A549 (cell line): ENCODE measurements around the gene ZC3H18. TPM values are rescaled to one million over a fixed set of nuclear protein-coding genes. Genes with fewer than 3 reads are reported as not detected.

Source experiments
- ATAC-seq, 2 experiments: fragments of 200-7000 bp in 1 of 2; fragments of >200 bp in 1 of 2; cut with Nextera tagmentation in 1 of 2; cut with Tn5 transposase in 1 of 2; 3 replicates each; pipeline versions ENCODE4 v1.8.0 to v1.9.1; 2018 to 2020; ENCODE audit warnings: mild to moderate bottlenecking in 1 of 2, moderate library complexity in 1 of 2
- CTCF ChIA-PET: fragments of 300-600 bp; sonication (Branson Sonifier 250); formaldehyde crosslinking; extraction: SDS; loops from one replicate; lab custom pipeline; 2021; ENCODE audit warnings: antibody characterized with exemption, inconsistent platforms; lab: Yijun Ruan, JAX
- POLR2A ChIA-PET: fragments of 350-600 bp; formaldehyde crosslinking; extraction: SDS; loops from one replicate; lab custom pipeline; 2021; ENCODE audit warnings: antibody characterized with exemption, inconsistent platforms; lab: Yijun Ruan, JAX
- DNase-seq, 2 experiments: peaks; one replicate each; pipeline versions ENCODE4 v3.0.0 to v3.0.0-alpha.2; 2011 to 2016; ENCODE audit warnings: low read depth in 1 of 2, low spot score in 1 of 2
- FAIRE-seq: peaks from 2 replicates; lab custom pipeline; 2011; peaks lifted over from hg19 to GRCh38; lab: Jason Lieb, UNC
- H3K27ac ChIP-seq, 2 experiments: fragments of >200 bp; sonication (Bioruptor Twin); formaldehyde crosslinking; 3 replicates each; pipeline ENCODE4 v1.5.1; 2016 to 2017
- H3K4me1 ChIP-seq: fragments of >200 bp; sonication (Bioruptor Twin); formaldehyde crosslinking; 3 replicates; pipeline ENCODE4 v1.6.1; 2016
- H3K4me2 ChIP-seq: fragments of >200 bp; sonication (Bioruptor Twin); formaldehyde crosslinking; 3 replicates; pipeline ENCODE4 v1.6.1; 2016
- H3K4me3 ChIP-seq: fragments of >200 bp; sonication (Bioruptor Twin); formaldehyde crosslinking; 3 replicates; pipeline ENCODE4 v1.5.1; 2016
- H3K9me3 ChIP-seq: fragments of >200 bp; sonication (Bioruptor Twin); formaldehyde crosslinking; 3 replicates; pipeline ENCODE4 v1.6.1; 2016
- CBX2 ChIP-seq: fragments of 200-600 bp; sonication (generic); IDR thresholded peaks from 2 replicates; pipeline ENCODE4 v1.6.1; 2016; ENCODE audit warnings: low read depth, mild to moderate bottlenecking, borderline replicate concordance
- CHD2 ChIP-seq: fragments of 150-350 bp; IDR thresholded peaks from 2 replicates; pipeline ENCODE4 v1.6.1; 2014; ENCODE audit warnings: low read length; ENCODE audit not compliant: partially characterized antibody
- EP300 ChIP-seq, 2 experiments: fragments of >200 bp; sonication (Bioruptor Twin); formaldehyde crosslinking; IDR thresholded peaks; 2 replicates in 1 of 2; 3 replicates in 1 of 2; pipeline ENCODE4 v1.6.1; 2016 to 2017
- ESRRA ChIP-seq: fragments of 150-350 bp; IDR thresholded peaks from 2 replicates; pipeline ENCODE4 v1.6.1; 2014; ENCODE audit warnings: mild to moderate bottlenecking, low read length, borderline replicate concordance
- HOXA7 ChIP-seq: fragments of 250-450 bp; sonication (Bioruptor Pico); IDR thresholded peaks from 2 replicates; pipeline ENCODE4 v1.5.0; 2020; ENCODE audit warnings: mild to moderate bottlenecking, moderate library complexity
- HOXB13 ChIP-seq: fragments of 250-450 bp; sonication (Bioruptor Pico); IDR thresholded peaks from 2 replicates; pipeline ENCODE4 v1.5.0; 2020; ENCODE audit warnings: low read depth, mild to moderate bottlenecking, moderate library complexity
- JUN ChIP-seq, 2 experiments: fragments of >200 bp; sonication (Bioruptor Twin); formaldehyde crosslinking; IDR thresholded peaks; 2 replicates in 1 of 2; 3 replicates in 1 of 2; pipeline ENCODE4 v1.6.1; 2016 to 2017
- KDM1A ChIP-seq: fragments of 200-600 bp; sonication (generic); IDR thresholded peaks from 2 replicates; pipeline ENCODE4 v1.6.1; 2016; ENCODE audit warnings: low read depth, mild to moderate bottlenecking
- MAFK ChIP-seq: fragments of 450-650 bp; IDR thresholded peaks from 2 replicates; pipeline ENCODE4 v1.6.1; 2014; ENCODE audit not compliant: partially characterized antibody
- MAZ ChIP-seq: fragments of 150-350 bp; IDR thresholded peaks from 2 replicates; pipeline ENCODE4 v1.6.1; 2014; ENCODE audit warnings: antibody characterized with exemption, low read depth, low read length, borderline replicate concordance
- NPAS2 ChIP-seq: fragments of 250-450 bp; sonication (Bioruptor Pico); IDR thresholded peaks from 2 replicates; pipeline ENCODE4 v1.8.0; 2022; ENCODE audit warnings: mild to moderate bottlenecking, moderate library complexity, borderline replicate concordance
- NR3C1 ChIP-seq: fragments of >200 bp; sonication (Bioruptor Twin); formaldehyde crosslinking; IDR thresholded peaks from 3 replicates; pipeline ENCODE4 v1.6.1; 2017
- POLR2A ChIP-seq: IDR thresholded peaks from 2 replicates; pipeline ENCODE4 v1.6.1; 2012; ENCODE audit warnings: mild to moderate bottlenecking, low read length
- RARB ChIP-seq: fragments of 250-450 bp; sonication (Bioruptor Pico); IDR thresholded peaks from 2 replicates; pipeline ENCODE4 v1.8.0; 2021; ENCODE audit warnings: mild to moderate bottlenecking, moderate library complexity
- RNF2 ChIP-seq: fragments of 200-600 bp; sonication (generic); IDR thresholded peaks from 2 replicates; pipeline ENCODE4 v1.6.1; 2016; ENCODE audit warnings: low read depth, mild to moderate bottlenecking, antibody characterized with exemption, moderate library complexity, borderline replicate concordance
- SREBF2 ChIP-seq: fragments of 450-650 bp; IDR thresholded peaks from 2 replicates; pipeline ENCODE4 v1.6.1; 2014; ENCODE audit warnings: mild to moderate bottlenecking, moderate library complexity
- WGBS: methylation state at CpG from one replicate; pipeline ENCODE4 v1.1.6; 2017; ENCODE audit errors: missing lambda C conversion rate; 5-methylcytosine and 5-hydroxymethylcytosine counted together
- polyA plus RNA-seq, 4 experiments: library from polyadenylated mRNA; depleted of rRNA in 3 of 4; stranded (reverse); fragments of >200 nt; fragmentation: RNase III in 1 of 4; extraction: RNeasy Plus Mini Kit Qiagen cat#74134 plus additional on column Dnase treatment in 1 of 4; gene quantifications; 2 replicates in 3 of 4; 3 replicates in 1 of 4; pipeline ENCODE4 v1.2.3, GENCODE V29; 2011 to 2017
- TF ChIP-seq, protein P1 (sequence below): fragments of >200 bp; sonication (Bioruptor Twin); formaldehyde crosslinking; IDR thresholded peaks from 3 replicates; pipeline ENCODE4 v1.6.1; 2016
- TF ChIP-seq, protein P2 (sequence below): fragments of 150-350 bp; IDR thresholded peaks from 2 replicates; pipeline ENCODE4 v1.6.1; 2014; ENCODE audit warnings: low read depth, mild to moderate bottlenecking, low read length
- TF ChIP-seq, protein P3 (sequence below): IDR thresholded peaks from 2 replicates; pipeline ENCODE4 v1.6.1; 2012; ENCODE audit warnings: low read depth, borderline replicate concordance
- TF ChIP-seq, protein P4 (sequence below): IDR thresholded peaks from 2 replicates; pipeline ENCODE4 v1.6.1; 2012
- TF ChIP-seq, protein P5 (sequence below): fragments of 450-650 bp; IDR thresholded peaks from 2 replicates; pipeline ENCODE4 v1.6.1; 2014; ENCODE audit warnings: antibody characterized with exemption
- TF ChIP-seq, protein P6 (sequence below): fragments of >200 bp; sonication (Bioruptor Twin); formaldehyde crosslinking; IDR thresholded peaks from 2 replicates; pipeline ENCODE4 v1.6.1; 2016
- TF ChIP-seq, protein P7 (sequence below): fragments of 250-450 bp; sonication (Bioruptor Pico); IDR thresholded peaks from 2 replicates; pipeline ENCODE4 v1.5.0; 2021; ENCODE audit warnings: mild to moderate bottlenecking, moderate library complexity, borderline replicate concordance

ZC3H18 gene
- polyA plus RNA-seq, 2 of the 4 experiments (the other 2 are of a cell fraction): 21.1 to 48.2 TPM

DNA sequence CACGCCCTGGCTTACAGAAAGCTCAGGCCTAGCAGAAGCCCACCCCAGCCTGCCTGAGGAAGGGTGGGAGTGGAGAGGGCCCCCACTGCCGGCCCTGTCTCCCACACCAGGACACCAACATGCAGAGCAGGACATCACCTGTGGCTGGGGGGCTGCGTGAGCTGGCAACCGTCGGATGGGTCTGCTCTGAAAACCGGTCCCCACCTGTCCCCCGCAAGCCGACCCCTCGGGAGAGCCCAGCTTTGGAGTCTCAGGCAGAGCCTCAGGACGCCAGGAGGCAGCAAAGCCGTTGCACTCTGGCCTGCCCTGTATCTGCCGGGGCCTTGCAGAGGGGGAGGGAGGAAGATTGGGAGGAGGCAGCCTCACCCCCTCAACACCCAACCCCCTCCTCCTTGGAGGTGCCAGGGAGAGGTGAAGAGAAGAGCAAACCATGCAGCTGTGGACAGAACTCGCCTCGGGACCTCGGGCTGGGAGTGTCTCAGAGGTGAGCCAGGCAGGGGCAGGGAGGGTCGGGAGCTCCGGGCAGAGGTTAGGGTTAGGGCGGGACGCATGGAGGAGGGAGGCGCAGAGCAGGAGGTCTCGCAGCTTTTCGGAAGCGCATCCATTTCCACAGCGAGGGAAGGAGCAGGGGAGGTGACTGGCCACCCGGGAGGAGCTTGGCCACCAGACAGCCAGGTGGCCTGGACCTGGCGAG lies 30.4 kb upstream of the ZC3H18 start (continued):
- TF ChIP-seq, protein P1, sequence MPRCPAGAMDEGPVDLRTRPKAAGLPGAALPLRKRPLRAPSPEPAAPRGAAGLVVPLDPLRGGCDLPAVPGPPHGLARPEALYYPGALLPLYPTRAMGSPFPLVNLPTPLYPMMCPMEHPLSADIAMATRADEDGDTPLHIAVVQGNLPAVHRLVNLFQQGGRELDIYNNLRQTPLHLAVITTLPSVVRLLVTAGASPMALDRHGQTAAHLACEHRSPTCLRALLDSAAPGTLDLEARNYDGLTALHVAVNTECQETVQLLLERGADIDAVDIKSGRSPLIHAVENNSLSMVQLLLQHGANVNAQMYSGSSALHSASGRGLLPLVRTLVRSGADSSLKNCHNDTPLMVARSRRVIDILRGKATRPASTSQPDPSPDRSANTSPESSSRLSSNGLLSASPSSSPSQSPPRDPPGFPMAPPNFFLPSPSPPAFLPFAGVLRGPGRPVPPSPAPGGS: no peak
- TF ChIP-seq HOXA7 (CRISPR knock-in tag): no peak
- TF ChIP-seq NPAS2: no peak

DNA sequence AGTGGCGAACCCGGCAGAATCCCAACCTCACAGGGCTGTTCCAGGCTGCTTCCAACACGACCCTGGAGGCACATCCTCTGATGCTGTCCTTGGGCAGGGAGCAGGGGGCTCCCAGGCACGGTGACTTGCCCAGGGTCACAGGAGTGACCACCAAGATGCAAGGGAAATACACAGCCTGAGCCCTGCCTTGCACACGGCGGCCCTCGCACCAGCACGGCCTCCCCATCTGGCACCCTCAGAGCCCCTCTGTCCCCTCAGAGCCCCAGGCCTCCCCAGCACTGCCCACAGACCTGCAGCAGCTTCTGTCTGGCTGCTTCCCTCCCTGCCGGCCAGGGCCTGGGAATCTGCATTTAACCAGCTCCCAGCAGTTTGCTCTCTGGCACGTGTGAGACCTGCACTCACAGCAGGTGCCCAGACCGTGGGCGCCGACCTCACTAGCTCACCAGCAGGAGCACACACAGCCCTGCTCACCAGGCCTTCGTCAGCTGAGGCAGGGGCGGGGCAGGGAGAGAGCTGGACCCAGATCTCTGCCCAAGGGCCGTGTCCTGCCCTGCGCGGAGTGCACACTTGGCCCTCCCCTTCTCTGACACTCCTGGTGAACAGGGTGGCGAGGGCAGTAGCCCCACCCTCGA lies 29.7 kb upstream of the ZC3H18 start:
- WGBS: 56% methylated on average over 10 of the region's 20 CpGs
- POLR2A ChIA-PET: no interaction called here

DNA sequence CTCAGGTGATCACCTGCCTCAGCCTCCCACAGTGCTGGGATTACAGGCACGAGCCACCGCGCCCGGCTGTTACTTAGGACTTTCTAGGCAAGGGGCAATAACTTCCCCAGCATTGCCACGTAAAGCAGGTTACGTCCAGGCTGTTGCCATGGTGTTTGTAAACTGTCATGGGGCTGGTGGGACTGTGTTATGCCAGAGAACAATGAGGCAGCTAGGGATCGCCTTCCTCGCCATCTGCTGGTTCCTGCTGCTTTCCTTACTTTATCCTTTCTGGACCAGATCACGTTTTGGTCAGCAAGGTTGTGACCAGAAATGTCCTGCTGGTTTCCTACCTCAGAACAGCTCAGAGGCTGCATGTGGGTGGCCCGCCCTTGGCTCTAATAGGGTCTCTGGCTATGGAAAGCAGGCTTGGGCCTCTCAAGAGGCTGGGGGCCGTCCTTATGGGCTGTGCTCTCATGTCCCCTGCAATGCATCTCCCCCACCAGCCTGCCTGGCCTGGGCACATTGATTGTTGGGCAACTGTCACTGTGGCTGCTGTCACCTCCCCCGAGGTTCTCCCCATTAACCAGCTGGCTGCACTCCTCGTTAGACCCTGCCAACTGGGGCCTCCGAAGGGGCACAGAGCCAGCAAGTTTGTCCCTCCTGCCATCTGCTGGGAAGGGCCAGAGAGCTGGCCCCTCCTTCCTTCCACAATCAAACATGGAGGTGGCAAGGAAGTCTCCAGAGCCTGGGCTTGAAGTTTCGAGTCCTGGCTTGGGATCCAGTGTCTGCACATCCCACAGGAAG lies 28.2 kb upstream of the ZC3H18 start:
- no peaks in the 10 kb centered on the region for H3K4me1 ChIP-seq
- FAIRE-seq: no peak
- no peak overlapping the region for H3K27ac ChIP-seq
- WGBS: 55% methylated on average over 14 of the region's 15 CpGs
- ATAC-seq: no peak
- no peak for DNase-seq
- ChIA-PET POLR2A (no interaction called here), CTCF (interaction anchor here (1.2 to 1.6 kb wide), 4 partner anchors 11 to 464 kb away, joined by 3 to 5 read pairs (median 4); no protein-coding TSS in a partner anchor)
- peaks cover 33% of the 10 kb centered on the region for H3K9me3 ChIP-seq
- H3K4me3 ChIP-seq: no peak overlapping the region
- no peak overlapping the region for H3K4me2 ChIP-seq
- TF ChIP-seq MAFK (no peak), CBX2 (no peak), ESRRA (no peak), HOXB13 (CRISPR knock-in tag) (no peak), RNF2 (no peak), CHD2 (no peak), RARB (CRISPR knock-in tag) (no peak), MAZ (no peak), SREBF2 (no peak)
- TF ChIP-seq, protein P2, sequence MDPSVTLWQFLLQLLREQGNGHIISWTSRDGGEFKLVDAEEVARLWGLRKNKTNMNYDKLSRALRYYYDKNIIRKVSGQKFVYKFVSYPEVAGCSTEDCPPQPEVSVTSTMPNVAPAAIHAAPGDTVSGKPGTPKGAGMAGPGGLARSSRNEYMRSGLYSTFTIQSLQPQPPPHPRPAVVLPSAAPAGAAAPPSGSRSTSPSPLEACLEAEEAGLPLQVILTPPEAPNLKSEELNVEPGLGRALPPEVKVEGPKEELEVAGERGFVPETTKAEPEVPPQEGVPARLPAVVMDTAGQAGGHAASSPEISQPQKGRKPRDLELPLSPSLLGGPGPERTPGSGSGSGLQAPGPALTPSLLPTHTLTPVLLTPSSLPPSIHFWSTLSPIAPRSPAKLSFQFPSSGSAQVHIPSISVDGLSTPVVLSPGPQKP: no peak
- TF ChIP-seq, protein P3, sequence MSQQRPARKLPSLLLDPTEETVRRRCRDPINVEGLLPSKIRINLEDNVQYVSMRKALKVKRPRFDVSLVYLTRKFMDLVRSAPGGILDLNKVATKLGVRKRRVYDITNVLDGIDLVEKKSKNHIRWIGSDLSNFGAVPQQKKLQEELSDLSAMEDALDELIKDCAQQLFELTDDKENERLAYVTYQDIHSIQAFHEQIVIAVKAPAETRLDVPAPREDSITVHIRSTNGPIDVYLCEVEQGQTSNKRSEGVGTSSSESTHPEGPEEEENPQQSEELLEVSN: no peak

More for the DNA sequence above, 29.7 kb upstream of the ZC3H18 start:
- Histone ChIP-seq H3K4me3 (no peak overlapping the region), H3K4me2 (no peak overlapping the region), H3K4me1 (peaks cover 3% of the 10 kb centered on the region; the same call in 2 of the 3 replicates), H3K27ac (no peak overlapping the region), H3K9me3 (peaks cover 33% of the 10 kb centered on the region)
- DNase-seq: no peak
- ATAC-seq: peak; percentile 2 to 4; a peak in 3 of 6 replicates
- no peak for FAIRE-seq
- TF ChIP-seq RARB (CRISPR knock-in tag) (no peak), JUN (IDR thresholded peaks at IDR 0.05) (no peak), POLR2A (no peak), NR3C1 (no peak), KDM1A (no peak), EP300 (IDR thresholded peaks at IDR 0.05) (no peak)
- TF ChIP-seq, protein P4, sequence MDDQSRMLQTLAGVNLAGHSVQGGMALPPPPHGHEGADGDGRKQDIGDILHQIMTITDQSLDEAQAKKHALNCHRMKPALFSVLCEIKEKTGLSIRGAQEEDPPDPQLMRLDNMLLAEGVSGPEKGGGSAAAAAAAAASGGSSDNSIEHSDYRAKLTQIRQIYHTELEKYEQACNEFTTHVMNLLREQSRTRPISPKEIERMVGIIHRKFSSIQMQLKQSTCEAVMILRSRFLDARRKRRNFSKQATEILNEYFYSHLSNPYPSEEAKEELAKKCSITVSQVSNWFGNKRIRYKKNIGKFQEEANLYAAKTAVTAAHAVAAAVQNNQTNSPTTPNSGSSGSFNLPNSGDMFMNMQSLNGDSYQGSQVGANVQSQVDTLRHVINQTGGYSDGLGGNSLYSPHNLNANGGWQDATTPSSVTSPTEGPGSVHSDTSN: no peak
- TF ChIP-seq, protein P3: no peak
- TF ChIP-seq, protein P5, sequence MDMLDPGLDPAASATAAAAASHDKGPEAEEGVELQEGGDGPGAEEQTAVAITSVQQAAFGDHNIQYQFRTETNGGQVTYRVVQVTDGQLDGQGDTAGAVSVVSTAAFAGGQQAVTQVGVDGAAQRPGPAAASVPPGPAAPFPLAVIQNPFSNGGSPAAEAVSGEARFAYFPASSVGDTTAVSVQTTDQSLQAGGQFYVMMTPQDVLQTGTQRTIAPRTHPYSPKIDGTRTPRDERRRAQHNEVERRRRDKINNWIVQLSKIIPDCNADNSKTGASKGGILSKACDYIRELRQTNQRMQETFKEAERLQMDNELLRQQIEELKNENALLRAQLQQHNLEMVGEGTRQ: no peak
- TF ChIP-seq, protein P6, sequence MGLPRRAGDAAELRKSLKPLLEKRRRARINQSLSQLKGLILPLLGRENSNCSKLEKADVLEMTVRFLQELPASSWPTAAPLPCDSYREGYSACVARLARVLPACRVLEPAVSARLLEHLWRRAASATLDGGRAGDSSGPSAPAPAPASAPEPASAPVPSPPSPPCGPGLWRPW: no peak
- TF ChIP-seq, protein P7, sequence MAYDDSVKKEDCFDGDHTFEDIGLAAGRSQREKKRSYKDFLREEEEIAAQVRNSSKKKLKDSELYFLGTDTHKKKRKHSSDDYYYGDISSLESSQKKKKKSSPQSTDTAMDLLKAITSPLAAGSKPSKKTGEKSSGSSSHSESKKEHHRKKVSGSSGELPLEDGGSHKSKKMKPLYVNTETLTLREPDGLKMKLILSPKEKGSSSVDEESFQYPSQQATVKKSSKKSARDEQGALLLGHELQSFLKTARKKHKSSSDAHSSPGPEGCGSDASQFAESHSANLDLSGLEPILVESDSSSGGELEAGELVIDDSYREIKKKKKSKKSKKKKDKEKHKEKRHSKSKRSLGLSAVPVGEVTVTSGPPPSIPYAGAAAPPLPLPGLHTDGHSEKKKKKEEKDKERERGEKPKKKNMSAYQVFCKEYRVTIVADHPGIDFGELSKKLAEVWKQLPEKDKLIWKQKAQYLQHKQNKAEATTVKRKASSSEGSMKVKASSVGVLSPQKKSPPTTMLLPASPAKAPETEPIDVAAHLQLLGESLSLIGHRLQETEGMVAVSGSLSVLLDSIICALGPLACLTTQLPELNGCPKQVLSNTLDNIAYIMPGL (CRISPR knock-in tag): no peak
- TF ChIP-seq, all 56 proteins: peak for 0
- CTCF ChIA-PET: interaction anchor here (1.1 to 1.5 kb wide), 3 partner anchors 9 to 73 kb away, joined by 3 to 5 read pairs (median 4); no protein-coding TSS in a partner anchor
